H1 (cell line): ENCODE data around the gene SLX9. TPM values are rescaled to one million over a fixed set of nuclear protein-coding genes. Genes with fewer than 3 reads are reported as not detected.

Source experiments
- CHD7 ChIP-seq: fragments of 300-600 bp; sonication (generic); IDR thresholded peaks from 2 replicates; pipeline ENCODE4 v1.7.1; 2012; ENCODE audit warnings: low read length, moderate library complexity, mild to moderate bottlenecking, inconsistent platforms; ENCODE audit not compliant: insufficient replicate concordance
- RFX5 ChIP-seq: IDR thresholded peaks from 2 replicates; pipeline ENCODE4 v1.6.1; 2011; ENCODE audit warnings: low read depth, low read length, improper control_type of control experiment, borderline replicate concordance
- polyA plus RNA-seq, 7 experiments: library from polyadenylated mRNA; depleted of rRNA in 3 of 7; stranded (reverse) in 5 of 7; unstranded in 2 of 7; fragments of >200 nt in 5 of 7; fragments of 200-250 nt in 2 of 7; gene quantifications; 1 replicate in 5 of 7; 2 replicates in 1 of 7; 4 replicates in 1 of 7; pipeline versions ENCODE4 v1.2.1 to v1.2.3, GENCODE V29; 2011 to 2013; ENCODE audit warnings: missing spikeins in 2 of 7, mixed read lengths in 2 of 7
- total RNA-seq: library from RNA; stranded (reverse); fragmentation: NEBNext Ultra II Directional; extraction: Animal tissue kit (Norgen Biotek cat#: 25700); gene quantifications from 2 replicates; pipeline ENCODE4 v1.2.1, GENCODE V29; 2021

SLX9 gene
- total and polyA plus RNA-seq, 2 of the 8 experiments (the other 6 are each of a cell fraction or from before 2014, with no cell fraction given): 17.7 to 57.3 TPM

- no peak for TF ChIP-seq CHD7
- TF ChIP-seq RFX5: no peak
Measured at GRCh38 chr21:44926331-44927101, 13.3 kb upstream of the SLX9 start (continued).
